RPMI7951 (cell line): ENCODE results near the gene HIVEP3. TPM values are rescaled to one million over a fixed set of nuclear protein-coding genes. Genes with fewer than 3 reads are reported as not detected.

ENCODE experiments used
- DNase-seq: peaks from one replicate; pipeline ENCODE4 v3.0.0-alpha.2; 2012; ENCODE audit warnings: low read depth
- total RNA-seq: library from RNA; depleted of rRNA; stranded (reverse); fragments of >200 nt; shearing (Covaris generic); gene quantifications from 2 replicates; pipeline ENCODE4 v1.2.3, GENCODE V29; 2014

The HIVEP3 gene
- total RNA-seq, 1 experiment from 2014 or later, result 4.1 TPM

GRCh38 chr1:41668967-41669366 is 249.8 kb downstream of the HIVEP3 start:
- DNase-seq, result no peak

- DNase-seq, result no peak
Observed at GRCh38 chr1:41668054-41668660, 250.6 kb downstream of the HIVEP3 start.

- DNase-seq, result no peak
Observed at GRCh38 chr1:41666981-41667631, 251.6 kb downstream of the HIVEP3 start.

GRCh38 chr1:41665962-41666917 is 252.5 kb downstream of the HIVEP3 start:
- DNase-seq, result no peak

GRCh38 chr1:41664861-41665640 is 253.7 kb downstream of the HIVEP3 start:
- peak; percentile 78 for DNase-seq

GRCh38 chr1:41663671-41664400 is 254.9 kb downstream of the HIVEP3 start:
- peak; percentile 52 for DNase-seq

- DNase-seq, result peak; percentile 90
Observed at GRCh38 chr1:41662765-41663437, 255.8 kb downstream of the HIVEP3 start.

- peak; percentile 87 for DNase-seq
Observed at GRCh38 chr1:41662061-41662764, 256.5 kb downstream of the HIVEP3 start.

GRCh38 chr1:41661428-41662060 is 257.2 kb downstream of the HIVEP3 start:
- no peak for DNase-seq

GRCh38 chr1:41660570-41661427 is 257.9 kb downstream of the HIVEP3 start:
- DNase-seq, result no peak

- no peak for DNase-seq
Observed at GRCh38 chr1:41659903-41660302, 258.8 kb downstream of the HIVEP3 start.

- DNase-seq, result no peak
Observed at GRCh38 chr1:41659159-41659495, 259.6 kb downstream of the HIVEP3 start.

GRCh38 chr1:41658431-41659158 is 260.1 kb downstream of the HIVEP3 start:
- DNase-seq, result no peak

GRCh38 chr1:41657679-41658295 is 260.9 kb downstream of the HIVEP3 start:
- DNase-seq, result no peak

GRCh38 chr1:41656825-41657500 is 261.8 kb downstream of the HIVEP3 start:
- DNase-seq, result no peak

- DNase-seq, result no peak
Observed at GRCh38 chr1:41656068-41656467, 262.7 kb downstream of the HIVEP3 start.

GRCh38 chr1:41655632-41656031 is 263.1 kb downstream of the HIVEP3 start:
- no peak for DNase-seq
